HCT116 (cell line): ENCODE results near the gene C14orf39.

Experiments
- EZH2 ChIP-seq: fragments of 200-600 bp; sonication (generic); IDR thresholded peaks from 2 replicates; pipeline ENCODE4 v1.6.1; 2017; ENCODE audit warnings: antibody characterized with exemption, mixed run types
- FOSL1 ChIP-seq: IDR thresholded peaks from 2 replicates; pipeline ENCODE4 v1.6.1; 2012; ENCODE audit warnings: low read depth
- JUND ChIP-seq: IDR thresholded peaks from 2 replicates; pipeline ENCODE4 v1.6.1; 2012
- POLR2A ChIP-seq: IDR thresholded peaks from 2 replicates; pipeline ENCODE4 v1.7.0; 2011; ENCODE audit warnings: borderline replicate concordance; ENCODE audit not compliant: insufficient read depth, insufficient read length; ENCODE audit errors: extremely low read depth
- TCF7L2 ChIP-seq: IDR thresholded peaks from 2 replicates; pipeline ENCODE4 v1.7.0; 2011; ENCODE audit warnings: borderline replicate concordance, inconsistent platforms; ENCODE audit not compliant: insufficient read depth, insufficient read length; ENCODE audit errors: extremely low read depth
- ZFX ChIP-seq: fragments of 450-650 bp; IDR thresholded peaks from 2 replicates; pipeline ENCODE4 v1.6.1; 2017
- ZNF274 ChIP-seq: fragments of 200-500 bp; sonication (Bioruptor generic); IDR thresholded peaks from 2 replicates; pipeline ENCODE4 v1.6.1; 2014; ENCODE audit warnings: mild to moderate bottlenecking, low read depth, low read length, inconsistent platforms
- TF ChIP-seq, protein P1 (sequence below), 3 experiments: fragments of 200-600 bp in 1 of 3; sonication (generic) in 1 of 3; IDR thresholded peaks in 2 of 3; conservative IDR thresholded peaks in 1 of 3; 2 replicates each; pipeline ENCODE4 v1.5.1; 2012 to 2017; ENCODE audit warnings: low read depth in 2 of 3, low read length in 2 of 3, antibody characterized with exemption in 1 of 3, borderline replicate concordance in 1 of 3, control low read depth in 1 of 3, mild to moderate bottlenecking in 1 of 3, mixed read lengths in 1 of 3, mixed run types in 1 of 3, moderate library complexity in 1 of 3; ENCODE audit not compliant: insufficient read depth in 1 of 3
- TF ChIP-seq, protein P2 (sequence below): IDR thresholded peaks from 2 replicates; pipeline ENCODE4 v1.6.1; 2012; ENCODE audit warnings: low read depth

DNA sequence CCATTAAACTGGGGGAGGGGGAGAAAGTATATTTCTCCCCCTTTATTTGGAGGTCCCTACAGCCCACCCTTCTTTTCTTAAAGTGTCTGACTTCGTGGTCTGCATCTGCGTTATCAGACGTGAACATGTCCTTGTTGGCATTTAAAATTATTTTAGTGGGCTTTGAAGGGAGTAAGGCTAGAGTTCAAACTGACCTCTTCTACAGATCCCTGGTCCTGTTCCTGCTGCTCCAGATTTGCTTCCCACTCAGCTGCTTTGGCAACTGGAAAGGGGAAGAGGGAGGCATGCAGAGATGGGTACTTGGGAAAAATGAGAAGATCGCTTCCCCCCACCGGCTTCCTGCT is 22.5 kb upstream of the C14orf39 start:
- TF ChIP-seq TCF7L2 = no peak
- TF ChIP-seq, protein P1, sequence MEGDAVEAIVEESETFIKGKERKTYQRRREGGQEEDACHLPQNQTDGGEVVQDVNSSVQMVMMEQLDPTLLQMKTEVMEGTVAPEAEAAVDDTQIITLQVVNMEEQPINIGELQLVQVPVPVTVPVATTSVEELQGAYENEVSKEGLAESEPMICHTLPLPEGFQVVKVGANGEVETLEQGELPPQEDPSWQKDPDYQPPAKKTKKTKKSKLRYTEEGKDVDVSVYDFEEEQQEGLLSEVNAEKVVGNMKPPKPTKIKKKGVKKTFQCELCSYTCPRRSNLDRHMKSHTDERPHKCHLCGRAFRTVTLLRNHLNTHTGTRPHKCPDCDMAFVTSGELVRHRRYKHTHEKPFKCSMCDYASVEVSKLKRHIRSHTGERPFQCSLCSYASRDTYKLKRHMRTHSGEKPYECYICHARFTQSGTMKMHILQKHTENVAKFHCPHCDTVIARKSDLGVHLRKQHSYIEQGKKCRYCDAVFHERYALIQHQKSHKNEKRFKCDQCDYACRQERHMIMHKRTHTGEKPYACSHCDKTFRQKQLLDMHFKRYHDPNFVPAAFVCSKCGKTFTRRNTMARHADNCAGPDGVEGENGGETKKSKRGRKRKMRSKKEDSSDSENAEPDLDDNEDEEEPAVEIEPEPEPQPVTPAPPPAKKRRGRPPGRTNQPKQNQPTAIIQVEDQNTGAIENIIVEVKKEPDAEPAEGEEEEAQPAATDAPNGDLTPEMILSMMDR (IDR thresholded peaks at IDR 0.05 in 2 of 3, conservative IDR thresholded peaks at IDR 0.05 in 1 of 3; ENCODE audit: borderline replicate concordance in 1 of 3, insufficient read depth in 1 of 3, low read depth in 2 of 3, low read length in 2 of 3) = no peak
- TF ChIP-seq JUND = no peak
- no peak for TF ChIP-seq EZH2
- TF ChIP-seq FOSL1 = no peak
- no peak for TF ChIP-seq POLR2A
- TF ChIP-seq ZFX = no peak
- TF ChIP-seq, protein P2, sequence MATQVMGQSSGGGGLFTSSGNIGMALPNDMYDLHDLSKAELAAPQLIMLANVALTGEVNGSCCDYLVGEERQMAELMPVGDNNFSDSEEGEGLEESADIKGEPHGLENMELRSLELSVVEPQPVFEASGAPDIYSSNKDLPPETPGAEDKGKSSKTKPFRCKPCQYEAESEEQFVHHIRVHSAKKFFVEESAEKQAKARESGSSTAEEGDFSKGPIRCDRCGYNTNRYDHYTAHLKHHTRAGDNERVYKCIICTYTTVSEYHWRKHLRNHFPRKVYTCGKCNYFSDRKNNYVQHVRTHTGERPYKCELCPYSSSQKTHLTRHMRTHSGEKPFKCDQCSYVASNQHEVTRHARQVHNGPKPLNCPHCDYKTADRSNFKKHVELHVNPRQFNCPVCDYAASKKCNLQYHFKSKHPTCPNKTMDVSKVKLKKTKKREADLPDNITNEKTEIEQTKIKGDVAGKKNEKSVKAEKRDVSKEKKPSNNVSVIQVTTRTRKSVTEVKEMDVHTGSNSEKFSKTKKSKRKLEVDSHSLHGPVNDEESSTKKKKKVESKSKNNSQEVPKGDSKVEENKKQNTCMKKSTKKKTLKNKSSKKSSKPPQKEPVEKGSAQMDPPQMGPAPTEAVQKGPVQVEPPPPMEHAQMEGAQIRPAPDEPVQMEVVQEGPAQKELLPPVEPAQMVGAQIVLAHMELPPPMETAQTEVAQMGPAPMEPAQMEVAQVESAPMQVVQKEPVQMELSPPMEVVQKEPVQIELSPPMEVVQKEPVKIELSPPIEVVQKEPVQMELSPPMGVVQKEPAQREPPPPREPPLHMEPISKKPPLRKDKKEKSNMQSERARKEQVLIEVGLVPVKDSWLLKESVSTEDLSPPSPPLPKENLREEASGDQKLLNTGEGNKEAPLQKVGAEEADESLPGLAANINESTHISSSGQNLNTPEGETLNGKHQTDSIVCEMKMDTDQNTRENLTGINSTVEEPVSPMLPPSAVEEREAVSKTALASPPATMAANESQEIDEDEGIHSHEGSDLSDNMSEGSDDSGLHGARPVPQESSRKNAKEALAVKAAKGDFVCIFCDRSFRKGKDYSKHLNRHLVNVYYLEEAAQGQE = no peak
- TF ChIP-seq ZNF274 = no peak
